GM12878 (cell line): ENCODE data around the gene ZMAT3. TPM values are rescaled to one million over a fixed set of nuclear protein-coding genes. Genes with fewer than 3 reads are reported as not detected.
"Not testable (repeated sequence)": the region's sequence is repeated elsewhere in the genome, so short reads cannot be mapped to it uniquely, and the experiment has no call there.

Experiments used
- ATAC-seq: fragments of 200-7000 bp; cut with Tn5 transposase; 3 replicates; pipeline ENCODE4 v1.9.1; 2020; ENCODE audit warnings: mild to moderate bottlenecking, moderate library complexity
- BruUV-seq: library from RNA; stranded (reverse); fragments of 400-500 nt; replicated peaks from 2 replicates; lab custom pipeline; 2021; lab: Mats Ljungman, UMichigan
- CTCF ChIA-PET: fragments of 300-600 bp; sonication (Branson Sonifier 250); formaldehyde crosslinking; extraction: SDS; loops from one replicate; lab custom pipeline; 2021; ENCODE audit warnings: inconsistent platforms; lab: Yijun Ruan, JAX
- POLR2A ChIA-PET: fragments of 350-600 bp; formaldehyde crosslinking; extraction: SDS; loops from one replicate; lab custom pipeline; 2021; ENCODE audit warnings: inconsistent platforms; lab: Charles Lee
- RAD21 ChIA-PET: fragments of 300-600 bp; sonication (Branson Sonifier 250); formaldehyde crosslinking; loops from one replicate; lab custom pipeline; 2023; ENCODE audit warnings: antibody characterized with exemption; ENCODE audit not compliant: unreplicated experiment; lab: Charles Lee
- SMC1A ChIA-PET: fragments of 300-600 bp; sonication (Branson Sonifier 250); formaldehyde crosslinking; loops from one replicate; lab custom pipeline; 2023; ENCODE audit not compliant: unreplicated experiment, uncharacterized antibody; lab: Charles Lee
- DNase-seq: peaks from one replicate; pipeline ENCODE4 v3.0.0-alpha.2; 2011; ENCODE audit warnings: low read depth, low spot score
- FAIRE-seq: peaks from 3 replicates; lab custom pipeline; 2011; peaks lifted over from hg19 to GRCh38; lab: Jason Lieb, UNC
- H2AFZ ChIP-seq: 2 replicates; pipeline ENCODE4 v1.6.0; 2011; ENCODE audit warnings: low read depth, low read length, control low read depth; ENCODE audit not compliant: control insufficient read depth
- H3K27ac ChIP-seq: 2 replicates; pipeline ENCODE4 v1.5.1; 2011; ENCODE audit warnings: control low read depth; ENCODE audit not compliant: control insufficient read depth, insufficient read depth
- H3K27me3 ChIP-seq, 2 experiments: replicated peaks in 1 of 2; 2 replicates each; pipeline versions ENCODE4 v1.6.0 to v1.6.1; 2011; ENCODE audit warnings: low read length in 1 of 2; ENCODE audit not compliant: control insufficient read depth in 2 of 2, insufficient read depth in 2 of 2
- H3K36me3 ChIP-seq, 2 experiments: 2 replicates each; pipeline ENCODE4 v1.5.1; 2011; ENCODE audit warnings: low read length in 1 of 2; ENCODE audit not compliant: control insufficient read depth in 2 of 2, insufficient read depth in 2 of 2
- H3K4me1 ChIP-seq: 2 replicates; pipeline ENCODE4 v1.6.1; 2011; ENCODE audit warnings: mild to moderate bottlenecking, low read length, moderate library complexity, mixed read lengths; ENCODE audit not compliant: control insufficient read depth, insufficient read depth
- H3K4me2 ChIP-seq: 2 replicates; pipeline ENCODE4 v1.6.0; 2011; ENCODE audit warnings: control low read depth; ENCODE audit not compliant: control insufficient read depth, insufficient read depth
- H3K4me3 ChIP-seq: fragments of 200-600 bp; sonication (generic); 2 replicates; pipeline ENCODE4 v1.5.1; 2016
- H3K79me2 ChIP-seq: 2 replicates; pipeline ENCODE4 v1.6.0; 2011; ENCODE audit warnings: low read length; ENCODE audit not compliant: control insufficient read depth, insufficient read depth
- H3K9ac ChIP-seq: 2 replicates; pipeline ENCODE4 v1.8.0; 2011; ENCODE audit warnings: low read length, control low read depth, mixed read lengths; ENCODE audit not compliant: control insufficient read depth, insufficient read depth
- H3K9me3 ChIP-seq: replicated peaks from 3 replicates; pipeline ENCODE4 v1.5.1; 2011; ENCODE audit warnings: mild to moderate bottlenecking, low read length; ENCODE audit not compliant: control insufficient read depth, insufficient read depth
- H4K20me1 ChIP-seq: 2 replicates; pipeline ENCODE4 v1.6.0; 2011; ENCODE audit not compliant: control insufficient read depth, insufficient read depth
- HCFC1 ChIP-seq: fragments of 150-350 bp; IDR thresholded peaks from 2 replicates; pipeline ENCODE4 v1.6.1; 2014; ENCODE audit warnings: low read length
- IKZF1 ChIP-seq: fragments of 450-650 bp; conservative IDR thresholded peaks from 2 replicates; pipeline ENCODE4 v1.6.1; 2017; ENCODE audit warnings: antibody characterized with exemption, mild to moderate bottlenecking
- WGBS: methylation state at CpG from one replicate; pipeline ENCODE4 v1.1.6; 2016; ENCODE audit warnings: low lambda C conversion rate; ENCODE audit not compliant: insufficient replicate concordance, insufficient coverage; ENCODE audit errors: missing lambda C conversion rate; 5-methylcytosine and 5-hydroxymethylcytosine counted together
- in situ Hi-C: fragments of 300-500 bp; cut with MboI; formaldehyde crosslinking; loops from 9 replicates; pipeline ENCODE4 v1.14.3; 2018; ENCODE audit warnings: mixed read lengths
- intact Hi-C: fragments of 100-400 bp; cut with micrococcal nuclease; formaldehyde crosslinking; loops from one replicate; pipeline ENCODE4 v1.14.2; 2022; ENCODE audit not compliant: unreplicated experiment
- polyA plus RNA-seq, 11 experiments: library from polyadenylated mRNA; depleted of rRNA in 4 of 11; unstranded in 6 of 11; stranded (reverse) in 5 of 11; fragments of >200 nt; fragmentation: Nextera tagmentation in 4 of 11; fragmentation: Illumina TruSeq in 1 of 11; extraction: Ambion mirVana in 4 of 11; extraction: Trizol in 1 of 11; gene quantifications; 1 replicate in 1 of 11; 2 replicates in 10 of 11; pipeline versions ENCODE4 v1.2.1 to v1.2.3, GENCODE V29; 2011 to 2016; ENCODE audit warnings: inconsistent platforms in 2 of 11, missing spikeins in 2 of 11, low read depth in 1 of 11
- total RNA-seq, 4 experiments: library from RNA; depleted of rRNA in 3 of 4; stranded (reverse); fragments of >200 nt in 3 of 4; fragmentation: Illumina TruSeq in 1 of 4; extraction: Trizol in 1 of 4; gene quantifications; 2 replicates each; pipeline versions ENCODE4 v1.2.1 to v1.2.3, GENCODE V29; 2013 to 2021
- TF ChIP-seq, protein P1 (sequence below): IDR thresholded peaks from 2 replicates; pipeline ENCODE4 v1.6.1; 2012; ENCODE audit warnings: low read depth, low read length, improper control_type of control experiment
- TF ChIP-seq, protein P2 (sequence below): fragments of 450-650 bp; IDR thresholded peaks from 2 replicates; pipeline ENCODE4 v1.6.1; 2016; ENCODE audit warnings: mild to moderate bottlenecking, moderate library complexity, borderline replicate concordance
- TF ChIP-seq, protein P3 (sequence below): IDR thresholded peaks from 2 replicates; pipeline ENCODE4 v1.6.1; 2012; ENCODE audit warnings: mild to moderate bottlenecking, low read depth, low read length

ZMAT3 gene
- total and polyA plus RNA-seq, 10 of the 15 experiments (the other 5 are each of a cell fraction or from before 2014, with no cell fraction given) = 6.2 to 55.9 (median 25.8) TPM

DNA sequence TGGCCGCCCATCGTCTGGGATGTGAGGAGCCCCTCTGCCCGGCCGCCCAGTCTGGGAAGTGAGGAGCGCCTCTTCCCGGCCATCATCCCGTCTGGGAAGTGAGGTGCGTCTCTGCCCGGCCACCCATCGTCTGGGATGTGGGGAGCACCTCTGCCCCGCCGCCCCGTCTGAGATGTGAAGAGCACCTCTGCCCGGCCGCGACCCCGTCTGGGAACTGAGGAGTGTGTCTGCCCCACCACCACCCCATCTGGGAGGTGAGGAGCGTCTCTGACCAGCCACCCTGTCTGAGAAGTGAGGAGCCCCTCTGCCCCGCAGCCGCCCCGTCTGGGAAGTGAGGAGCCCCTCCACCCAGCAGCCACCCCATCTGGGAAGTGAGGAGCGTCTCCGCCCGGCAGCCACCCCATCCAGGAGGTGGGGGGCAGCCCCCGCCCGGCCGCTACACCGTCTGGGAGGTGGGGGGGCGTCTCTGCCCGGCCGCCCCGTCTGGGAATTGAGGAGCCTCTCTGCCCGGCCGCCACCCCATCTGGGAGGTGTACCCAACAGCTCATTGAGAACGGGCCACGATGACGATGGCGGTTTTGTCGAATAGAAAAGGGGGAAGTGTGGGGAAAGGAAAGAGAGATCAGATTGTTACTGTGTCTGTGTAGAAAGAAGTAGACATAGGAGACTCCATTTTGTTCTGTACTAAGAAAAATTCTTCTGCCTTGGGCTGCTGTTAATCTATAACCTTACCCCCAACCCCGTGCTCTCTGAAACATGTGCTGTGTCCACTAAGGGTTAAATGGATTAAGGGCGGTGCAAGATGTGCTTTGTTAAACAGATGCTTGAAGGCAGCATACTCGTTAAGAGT lies 38.9 kb downstream of the ZMAT3 start:
- H3K9me3 ChIP-seq, FAIRE-seq, POLR2A ChIA-PET, H3K4me2 ChIP-seq, RAD21 ChIA-PET, H3K4me1 ChIP-seq, BruUV-seq, CTCF ChIA-PET, H3K27me3 ChIP-seq, H2AFZ ChIP-seq, DNase-seq, H3K9ac ChIP-seq, SMC1A ChIA-PET, intact Hi-C loops, ATAC-seq, in situ Hi-C loops, H3K27ac ChIP-seq, H4K20me1 ChIP-seq, H3K4me3 ChIP-seq, H3K36me3 ChIP-seq: not testable (repeated sequence)
- H3K79me2 ChIP-seq = peaks cover 42% of the 10 kb centered on the region
- WGBS = 95% methylated on average over 31 of the region's 42 CpGs

DNA sequence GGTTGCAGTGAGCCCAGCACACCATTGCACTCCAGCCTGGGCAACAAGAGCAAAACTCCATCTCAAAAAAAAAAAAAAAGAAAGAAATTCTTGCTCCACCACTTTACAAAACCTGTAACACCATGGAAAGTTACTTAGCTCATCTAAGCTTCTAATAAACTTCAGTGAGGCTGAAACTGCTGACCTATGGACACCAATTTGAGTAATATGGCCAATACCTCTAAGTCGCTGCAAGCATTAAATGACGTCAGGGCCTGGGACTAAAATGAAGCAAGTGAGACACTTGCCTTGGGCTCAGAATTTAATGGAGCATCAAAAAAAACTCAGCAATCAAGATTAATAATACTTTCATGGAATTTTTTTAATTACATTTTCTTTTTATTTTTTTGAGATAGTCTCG lies 42.5 kb downstream of the ZMAT3 start:
- Histone ChIP-seq H3K4me3 (no peak overlapping the region), H3K27me3 (no peaks in the 10 kb centered on the region), H3K4me1 (no peaks in the 10 kb centered on the region), H3K79me2 (peaks cover 10% of the 10 kb centered on the region), H3K4me2 (no peak overlapping the region), H2AFZ (no peak overlapping the region), H3K9me3 (no peaks in the 10 kb centered on the region; the same call in 2 of the 3 replicates), H3K36me3 (peaks cover 5 to 14% of the 10 kb centered on the region in 2 experiments; a peak in 3 of 4 replicates), H3K27ac (no peak overlapping the region), H3K9ac (no peak overlapping the region), H4K20me1 (no peaks in the 10 kb centered on the region)
- POLR2A ChIA-PET = no interaction called here
- SMC1A ChIA-PET = interaction anchor here (1.0 to 6.1 kb wide), 4 partner anchors 9 to 38 kb away, joined by 3 to 31 read pairs (median 14); no protein-coding TSS in a partner anchor
- no peak for FAIRE-seq
- RAD21 ChIA-PET = interaction anchor here (0.6 to 1.5 kb wide), 5 partner anchors 10 to 620 kb away, joined by 3 read pairs; no protein-coding TSS in a partner anchor
- in situ Hi-C loops (no loop called here), intact Hi-C loops (no loop called here)
- 97% methylated on average over 3 of the region's 3 CpGs for WGBS
- no TSS peak for BruUV-seq
- no peak for ATAC-seq
- no peak for DNase-seq
- CTCF ChIA-PET = interaction anchor here (0.8 to 2.5 kb wide), 3 partner anchors 9 to 40 kb away, joined by 3 to 11 read pairs (median 4); no protein-coding TSS in a partner anchor
- TF ChIP-seq, protein P1, sequence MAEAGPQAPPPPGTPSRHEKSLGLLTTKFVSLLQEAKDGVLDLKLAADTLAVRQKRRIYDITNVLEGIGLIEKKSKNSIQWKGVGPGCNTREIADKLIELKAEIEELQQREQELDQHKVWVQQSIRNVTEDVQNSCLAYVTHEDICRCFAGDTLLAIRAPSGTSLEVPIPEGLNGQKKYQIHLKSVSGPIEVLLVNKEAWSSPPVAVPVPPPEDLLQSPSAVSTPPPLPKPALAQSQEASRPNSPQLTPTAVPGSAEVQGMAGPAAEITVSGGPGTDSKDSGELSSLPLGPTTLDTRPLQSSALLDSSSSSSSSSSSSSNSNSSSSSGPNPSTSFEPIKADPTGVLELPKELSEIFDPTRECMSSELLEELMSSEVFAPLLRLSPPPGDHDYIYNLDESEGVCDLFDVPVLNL = no peak
- TF ChIP-seq, protein P2, sequence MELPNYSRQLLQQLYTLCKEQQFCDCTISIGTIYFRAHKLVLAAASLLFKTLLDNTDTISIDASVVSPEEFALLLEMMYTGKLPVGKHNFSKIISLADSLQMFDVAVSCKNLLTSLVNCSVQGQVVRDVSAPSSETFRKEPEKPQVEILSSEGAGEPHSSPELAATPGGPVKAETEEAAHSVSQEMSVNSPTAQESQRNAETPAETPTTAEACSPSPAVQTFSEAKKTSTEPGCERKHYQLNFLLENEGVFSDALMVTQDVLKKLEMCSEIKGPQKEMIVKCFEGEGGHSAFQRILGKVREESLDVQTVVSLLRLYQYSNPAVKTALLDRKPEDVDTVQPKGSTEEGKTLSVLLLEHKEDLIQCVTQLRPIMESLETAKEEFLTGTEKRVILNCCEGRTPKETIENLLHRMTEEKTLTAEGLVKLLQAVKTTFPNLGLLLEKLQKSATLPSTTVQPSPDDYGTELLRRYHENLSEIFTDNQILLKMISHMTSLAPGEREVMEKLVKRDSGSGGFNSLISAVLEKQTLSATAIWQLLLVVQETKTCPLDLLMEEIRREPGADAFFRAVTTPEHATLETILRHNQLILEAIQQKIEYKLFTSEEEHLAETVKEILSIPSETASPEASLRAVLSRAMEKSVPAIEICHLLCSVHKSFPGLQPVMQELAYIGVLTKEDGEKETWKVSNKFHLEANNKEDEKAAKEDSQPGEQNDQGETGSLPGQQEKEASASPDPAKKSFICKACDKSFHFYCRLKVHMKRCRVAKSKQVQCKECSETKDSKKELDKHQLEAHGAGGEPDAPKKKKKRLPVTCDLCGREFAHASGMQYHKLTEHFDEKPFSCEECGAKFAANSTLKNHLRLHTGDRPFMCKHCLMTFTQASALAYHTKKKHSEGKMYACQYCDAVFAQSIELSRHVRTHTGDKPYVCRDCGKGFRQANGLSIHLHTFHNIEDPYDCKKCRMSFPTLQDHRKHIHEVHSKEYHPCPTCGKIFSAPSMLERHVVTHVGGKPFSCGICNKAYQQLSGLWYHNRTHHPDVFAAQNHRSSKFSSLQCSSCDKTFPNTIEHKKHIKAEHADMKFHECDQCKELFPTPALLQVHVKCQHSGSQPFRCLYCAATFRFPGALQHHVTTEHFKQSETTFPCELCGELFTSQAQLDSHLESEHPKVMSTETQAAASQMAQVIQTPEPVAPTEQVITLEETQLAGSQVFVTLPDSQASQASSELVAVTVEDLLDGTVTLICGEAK = no peak
- TF ChIP-seq, protein P3, sequence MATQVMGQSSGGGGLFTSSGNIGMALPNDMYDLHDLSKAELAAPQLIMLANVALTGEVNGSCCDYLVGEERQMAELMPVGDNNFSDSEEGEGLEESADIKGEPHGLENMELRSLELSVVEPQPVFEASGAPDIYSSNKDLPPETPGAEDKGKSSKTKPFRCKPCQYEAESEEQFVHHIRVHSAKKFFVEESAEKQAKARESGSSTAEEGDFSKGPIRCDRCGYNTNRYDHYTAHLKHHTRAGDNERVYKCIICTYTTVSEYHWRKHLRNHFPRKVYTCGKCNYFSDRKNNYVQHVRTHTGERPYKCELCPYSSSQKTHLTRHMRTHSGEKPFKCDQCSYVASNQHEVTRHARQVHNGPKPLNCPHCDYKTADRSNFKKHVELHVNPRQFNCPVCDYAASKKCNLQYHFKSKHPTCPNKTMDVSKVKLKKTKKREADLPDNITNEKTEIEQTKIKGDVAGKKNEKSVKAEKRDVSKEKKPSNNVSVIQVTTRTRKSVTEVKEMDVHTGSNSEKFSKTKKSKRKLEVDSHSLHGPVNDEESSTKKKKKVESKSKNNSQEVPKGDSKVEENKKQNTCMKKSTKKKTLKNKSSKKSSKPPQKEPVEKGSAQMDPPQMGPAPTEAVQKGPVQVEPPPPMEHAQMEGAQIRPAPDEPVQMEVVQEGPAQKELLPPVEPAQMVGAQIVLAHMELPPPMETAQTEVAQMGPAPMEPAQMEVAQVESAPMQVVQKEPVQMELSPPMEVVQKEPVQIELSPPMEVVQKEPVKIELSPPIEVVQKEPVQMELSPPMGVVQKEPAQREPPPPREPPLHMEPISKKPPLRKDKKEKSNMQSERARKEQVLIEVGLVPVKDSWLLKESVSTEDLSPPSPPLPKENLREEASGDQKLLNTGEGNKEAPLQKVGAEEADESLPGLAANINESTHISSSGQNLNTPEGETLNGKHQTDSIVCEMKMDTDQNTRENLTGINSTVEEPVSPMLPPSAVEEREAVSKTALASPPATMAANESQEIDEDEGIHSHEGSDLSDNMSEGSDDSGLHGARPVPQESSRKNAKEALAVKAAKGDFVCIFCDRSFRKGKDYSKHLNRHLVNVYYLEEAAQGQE = no peak
- no peak for TF ChIP-seq IKZF1
- TF ChIP-seq HCFC1 = no peak
